Activated T-cell treated with anti-CD3 and anti-CD28 coated beads, Interleukin-2, amount 50 U/mL, for 24 hours (primary cell): ENCODE data around the gene HBG2.

ENCODE experiments used
- DNase-seq: peaks from one replicate; pipeline ENCODE4 v3.0.0-alpha.2; 2020
- H3K27ac Mint-ChIP-seq: 2 replicates; pipeline ENCODE4 v1.8.0; 2020; ENCODE audit warnings: mild to moderate bottlenecking, mixed read lengths
- H3K27me3 Mint-ChIP-seq: 2 replicates; pipeline ENCODE4 v1.8.0; 2020; ENCODE audit warnings: mixed read lengths
- H3K36me3 Mint-ChIP-seq: 2 replicates; pipeline ENCODE4 v1.8.0; 2020; ENCODE audit warnings: low read depth, mixed read lengths
- H3K4me1 Mint-ChIP-seq: 2 replicates; pipeline ENCODE4 v1.8.0; 2020; ENCODE audit warnings: low read depth, mixed read lengths
- H3K4me3 Mint-ChIP-seq: 2 replicates; pipeline ENCODE4 v1.8.0; 2020; ENCODE audit warnings: mild to moderate bottlenecking, moderate library complexity, mixed read lengths
- H3K9me3 Mint-ChIP-seq: 2 replicates; pipeline ENCODE4 v1.8.0; 2020; ENCODE audit warnings: mixed read lengths

Gene HBG2

GRCh38 chr11:5286901-5287300 is 32.3 kb upstream of the HBG2 start:
- no peaks in the 10 kb centered on the region for H3K27me3 Mint-ChIP-seq
- no peak for DNase-seq
- H3K4me1 Mint-ChIP-seq = no peaks in the 10 kb centered on the region
- no peaks in the 10 kb centered on the region for H3K36me3 Mint-ChIP-seq
- H3K9me3 Mint-ChIP-seq = no peaks in the 10 kb centered on the region
- H3K27ac Mint-ChIP-seq = no peak overlapping the region
- no peak overlapping the region for H3K4me3 Mint-ChIP-seq

GRCh38 chr11:5286351-5286750 is 31.8 kb upstream of the HBG2 start:
- no peaks in the 10 kb centered on the region for H3K36me3 Mint-ChIP-seq
- DNase-seq = no peak
- no peaks in the 10 kb centered on the region for H3K9me3 Mint-ChIP-seq

DNA sequence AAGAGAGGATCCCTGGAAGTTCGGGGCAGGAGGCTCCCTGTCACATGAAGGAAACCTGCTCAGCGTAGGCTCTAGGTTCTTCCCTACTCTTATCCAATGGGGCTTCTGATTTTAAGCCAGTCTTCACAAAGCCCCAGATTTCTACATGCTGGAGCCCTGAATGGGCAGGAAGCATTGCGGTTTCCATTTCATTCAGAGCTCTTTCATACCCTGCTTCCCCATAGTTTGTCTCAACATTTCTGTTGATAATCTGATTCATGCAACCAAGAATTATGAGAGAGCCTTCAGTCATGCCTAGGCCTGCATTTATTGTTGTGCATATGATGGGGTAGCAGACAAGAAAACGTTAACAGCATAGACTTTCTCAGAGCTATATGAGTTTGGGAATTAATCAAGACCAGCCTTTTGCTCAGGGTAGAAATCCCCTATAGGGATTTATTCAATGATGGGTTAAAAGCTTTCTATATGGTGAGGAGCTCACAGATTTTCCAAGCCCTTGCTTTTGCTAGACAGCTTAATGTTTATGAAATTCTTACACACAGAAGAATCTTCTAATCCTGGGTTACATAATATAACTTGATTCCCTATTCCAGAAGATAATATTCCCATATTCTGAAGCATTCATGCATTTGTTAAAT is 31.2 kb upstream of the HBG2 start:
- no peak overlapping the region for H3K27ac Mint-ChIP-seq
- no peak for DNase-seq
- no peaks in the 10 kb centered on the region for H3K27me3 Mint-ChIP-seq
- no peaks in the 10 kb centered on the region for H3K36me3 Mint-ChIP-seq
- no peaks in the 10 kb centered on the region for H3K4me1 Mint-ChIP-seq
- no peak overlapping the region for H3K4me3 Mint-ChIP-seq
- H3K9me3 Mint-ChIP-seq = no peaks in the 10 kb centered on the region

More at GRCh38 chr11:5286351-5286750, 31.8 kb upstream of the HBG2 start:
- Mint-ChIP-seq H3K4me3 (no peak overlapping the region), H3K27me3 (no peaks in the 10 kb centered on the region), H3K27ac (no peak overlapping the region), H3K4me1 (no peaks in the 10 kb centered on the region)

GRCh38 chr11:5284637-5285036 is 30.1 kb upstream of the HBG2 start:
- Mint-ChIP-seq H3K4me3 (no peak overlapping the region), H3K9me3 (no peaks in the 10 kb centered on the region), H3K27me3 (no peaks in the 10 kb centered on the region), H3K27ac (no peak overlapping the region), H3K4me1 (no peaks in the 10 kb centered on the region), H3K36me3 (no peaks in the 10 kb centered on the region)
- no peak for DNase-seq

GRCh38 chr11:5283882-5284281 is 29.3 kb upstream of the HBG2 start:
- no peak for DNase-seq
- no peaks in the 10 kb centered on the region for H3K36me3 Mint-ChIP-seq
- H3K27ac Mint-ChIP-seq = no peak overlapping the region
- H3K4me3 Mint-ChIP-seq = no peak overlapping the region
- no peaks in the 10 kb centered on the region for H3K27me3 Mint-ChIP-seq
- H3K9me3 Mint-ChIP-seq = no peaks in the 10 kb centered on the region
- H3K4me1 Mint-ChIP-seq = no peaks in the 10 kb centered on the region

DNA sequence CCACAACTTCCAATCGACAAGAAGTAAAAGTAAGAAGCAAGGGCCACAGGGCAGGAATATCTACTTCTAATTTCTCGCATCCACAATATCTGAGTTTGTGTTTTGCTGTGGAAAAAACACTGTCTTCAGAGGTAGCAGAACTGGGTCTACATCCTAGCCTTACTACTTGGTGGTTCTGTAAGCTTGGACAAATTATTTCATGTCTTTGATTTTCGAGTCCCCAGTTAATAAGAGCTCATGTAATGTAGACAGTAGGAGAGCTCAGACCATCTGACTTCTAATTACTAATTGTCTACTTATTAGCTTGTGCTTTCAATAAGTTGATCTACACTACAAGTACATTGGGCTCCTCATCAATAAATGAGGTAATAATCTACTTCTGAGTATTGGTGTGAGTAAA is 28.5 kb upstream of the HBG2 start:
- Mint-ChIP-seq H3K36me3 (no peaks in the 10 kb centered on the region), H3K4me1 (no peaks in the 10 kb centered on the region), H3K9me3 (no peaks in the 10 kb centered on the region), H3K27me3 (no peaks in the 10 kb centered on the region), H3K4me3 (no peak overlapping the region), H3K27ac (no peak overlapping the region)
- DNase-seq = no peak

DNA sequence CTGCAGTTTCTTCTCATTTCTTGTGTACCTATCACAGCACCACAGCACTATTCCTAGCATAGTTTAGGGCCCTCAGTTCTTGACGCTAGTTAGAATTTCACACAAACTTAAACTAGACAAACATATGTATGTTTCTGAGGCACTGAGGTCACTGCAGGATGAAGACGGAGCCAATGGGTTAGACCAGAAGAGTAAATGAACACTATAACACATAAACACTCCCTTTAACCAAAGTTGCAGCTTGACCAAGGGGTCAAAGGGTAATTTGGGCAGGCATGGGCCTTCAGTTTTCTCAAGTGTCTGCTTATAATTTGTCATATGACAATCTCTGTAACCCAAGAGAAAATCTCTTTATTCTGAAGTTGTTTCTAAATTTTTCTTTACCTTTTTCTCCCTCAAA is 28.0 kb upstream of the HBG2 start:
- Mint-ChIP-seq H3K27ac (no peak overlapping the region), H3K27me3 (no peaks in the 10 kb centered on the region), H3K4me3 (no peak overlapping the region), H3K4me1 (no peaks in the 10 kb centered on the region), H3K9me3 (no peaks in the 10 kb centered on the region), H3K36me3 (no peaks in the 10 kb centered on the region)
- DNase-seq = no peak

GRCh38 chr11:5281596-5281995 is 27.0 kb upstream of the HBG2 start:
- Mint-ChIP-seq H3K4me1 (no peaks in the 10 kb centered on the region), H3K4me3 (no peak overlapping the region), H3K9me3 (no peaks in the 10 kb centered on the region), H3K27me3 (no peaks in the 10 kb centered on the region), H3K36me3 (no peaks in the 10 kb centered on the region), H3K27ac (no peak overlapping the region)
- no peak for DNase-seq

- DNase-seq = no peak
Observed at GRCh38 chr11:5280582-5281102, 26.1 kb upstream of the HBG2 start.

GRCh38 chr11:5279471-5280090 is 25.0 kb upstream of the HBG2 start:
- no peaks in the 10 kb centered on the region for H3K36me3 Mint-ChIP-seq
- DNase-seq = no peak
- H3K27me3 Mint-ChIP-seq = peaks cover under 1% of the 10 kb centered on the region
- H3K4me3 Mint-ChIP-seq = no peak overlapping the region
- no peaks in the 10 kb centered on the region for H3K4me1 Mint-ChIP-seq
- H3K9me3 Mint-ChIP-seq = no peaks in the 10 kb centered on the region
- no peak overlapping the region for H3K27ac Mint-ChIP-seq

More at GRCh38 chr11:5280582-5281102, 26.1 kb upstream of the HBG2 start:
- Mint-ChIP-seq H3K9me3 (no peaks in the 10 kb centered on the region), H3K27ac (no peak overlapping the region), H3K4me3 (no peak overlapping the region), H3K27me3 (no peaks in the 10 kb centered on the region), H3K36me3 (no peaks in the 10 kb centered on the region), H3K4me1 (no peaks in the 10 kb centered on the region)

DNA sequence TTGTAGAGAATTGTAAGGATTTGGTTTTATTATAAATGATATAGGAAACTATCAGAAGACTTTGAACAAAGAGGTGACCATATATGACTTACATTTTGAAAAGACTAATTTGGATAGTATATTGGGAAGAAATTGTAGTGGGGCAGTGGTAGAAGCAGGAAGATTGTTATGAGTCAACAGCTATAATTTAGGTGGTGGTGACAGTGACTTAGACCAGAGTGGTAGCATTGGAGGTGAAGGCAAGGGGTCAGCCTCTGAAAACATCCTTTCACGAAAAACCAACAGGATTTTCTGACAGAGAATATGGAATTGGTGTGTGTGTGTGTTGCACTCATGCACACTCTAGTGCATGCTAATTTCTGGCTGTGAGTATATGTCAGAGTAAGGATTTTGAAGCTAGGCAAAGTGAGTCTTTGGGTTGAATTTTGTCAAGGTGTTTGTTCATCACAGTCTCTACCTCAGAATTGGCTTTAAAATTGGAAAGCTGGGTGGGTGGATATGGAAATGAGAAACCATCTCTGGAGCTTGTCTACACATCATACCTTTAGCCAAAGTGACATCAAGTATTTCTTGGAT is 23.3 kb upstream of the HBG2 start:
- no peaks in the 10 kb centered on the region for H3K36me3 Mint-ChIP-seq
- no peak overlapping the region for H3K4me3 Mint-ChIP-seq
- no peak for DNase-seq
- no peak overlapping the region for H3K27ac Mint-ChIP-seq
- peaks cover 5% of the 10 kb centered on the region for H3K27me3 Mint-ChIP-seq
- H3K9me3 Mint-ChIP-seq = no peaks in the 10 kb centered on the region
- H3K4me1 Mint-ChIP-seq = no peaks in the 10 kb centered on the region

GRCh38 chr11:5276697-5277096 is 22.1 kb upstream of the HBG2 start:
- H3K36me3 Mint-ChIP-seq = no peaks in the 10 kb centered on the region
- DNase-seq = no peak
- no peak overlapping the region for H3K27ac Mint-ChIP-seq
- H3K4me3 Mint-ChIP-seq = no peak overlapping the region
- no peaks in the 10 kb centered on the region for H3K4me1 Mint-ChIP-seq
- peaks cover 5% of the 10 kb centered on the region for H3K27me3 Mint-ChIP-seq
- H3K9me3 Mint-ChIP-seq = no peaks in the 10 kb centered on the region

GRCh38 chr11:5275369-5276110 is 21.0 kb upstream of the HBG2 start:
- no peaks in the 10 kb centered on the region for H3K4me1 Mint-ChIP-seq
- no peak overlapping the region for H3K4me3 Mint-ChIP-seq
- no peak for DNase-seq
- H3K27me3 Mint-ChIP-seq = peaks cover 5% of the 10 kb centered on the region
- H3K27ac Mint-ChIP-seq = no peak overlapping the region
- no peaks in the 10 kb centered on the region for H3K9me3 Mint-ChIP-seq
- H3K36me3 Mint-ChIP-seq = no peaks in the 10 kb centered on the region

- peaks cover 5% of the 10 kb centered on the region for H3K27me3 Mint-ChIP-seq
- H3K36me3 Mint-ChIP-seq = no peaks in the 10 kb centered on the region
- H3K4me3 Mint-ChIP-seq = no peak overlapping the region
- H3K27ac Mint-ChIP-seq = no peak overlapping the region
- no peak for DNase-seq
- no peaks in the 10 kb centered on the region for H3K4me1 Mint-ChIP-seq
- H3K9me3 Mint-ChIP-seq = no peaks in the 10 kb centered on the region
Observed at GRCh38 chr11:5274395-5274794, 19.8 kb upstream of the HBG2 start.
